HepG2 (cell line): Measurements from ENCODE around the gene KCND3. TPM values are rescaled to one million over a fixed set of nuclear protein-coding genes. Genes with fewer than 3 reads are reported as not detected.

Experiments used
- ATAC-seq: fragments of 200-7000 bp; cut with Tn5 transposase; 3 replicates; pipeline ENCODE4 v1.9.1; 2020; ENCODE audit warnings: mild to moderate bottlenecking, moderate library complexity
- BruUV-seq: library from RNA; stranded (reverse); fragments of 400-500 nt; replicated peaks from 2 replicates; lab custom pipeline; 2021; lab: Mats Ljungman, UMichigan
- CTCF ChIA-PET: fragments of 300-600 bp; formaldehyde crosslinking; extraction: SDS; loops from one replicate; lab custom pipeline; 2021; ENCODE audit warnings: low total read pairs, inconsistent platforms, low intra/inter-chr PET ratio; lab: Yijun Ruan, JAX
- POLR2A ChIA-PET: fragments of 350-600 bp; sonication (Branson Sonifier 250); formaldehyde crosslinking; loops from one replicate; lab custom pipeline; 2020; ENCODE audit warnings: antibody characterized with exemption, inconsistent platforms; lab: Yijun Ruan, JAX
- DNase-seq: peaks from one replicate; pipeline ENCODE4 v3.0.0-alpha.2; 2015; ENCODE audit warnings: low spot score
- FAIRE-seq: peaks from 3 replicates; lab custom pipeline; 2011; peaks lifted over from hg19 to GRCh38; lab: Jason Lieb, UNC
- H2AFZ ChIP-seq: one replicate; pipeline ENCODE4 v1.6.1; 2011; ENCODE audit warnings: low read length, inconsistent platforms
- H3K27ac ChIP-seq: fragments of 300-600 bp; 3 replicates; pipeline ENCODE4 v1.8.0; 2011; ENCODE audit warnings: mixed run types, mild to moderate bottlenecking, mixed read lengths, low read length, inconsistent platforms; ENCODE audit not compliant: insufficient read depth; ENCODE audit errors: extremely low read length
- H3K27me3 ChIP-seq, 2 experiments: fragments of 200-600 bp in 1 of 2; 2 replicates in 1 of 2; 3 replicates in 1 of 2; pipeline versions ENCODE4 v1.6.0 to v1.8.0; 2011; ENCODE audit warnings: low read length in 2 of 2, mild to moderate bottlenecking in 2 of 2, moderate library complexity in 2 of 2, inconsistent platforms in 1 of 2; ENCODE audit not compliant: insufficient read depth in 2 of 2, control insufficient read depth in 1 of 2
- H3K36me3 ChIP-seq, 2 experiments: fragments of 200-600 bp in 1 of 2; replicated peaks in 1 of 2; 2 replicates in 1 of 2; 3 replicates in 1 of 2; pipeline versions ENCODE4 v1.5.1 to v1.8.0; 2011; ENCODE audit warnings: low read length in 2 of 2, inconsistent platforms in 1 of 2; ENCODE audit not compliant: insufficient read depth in 2 of 2, control insufficient read depth in 1 of 2
- H3K4me1 ChIP-seq: 2 replicates; pipeline ENCODE4 v1.5.1; 2012; ENCODE audit warnings: low read length, inconsistent platforms; ENCODE audit not compliant: insufficient read depth
- H3K4me2 ChIP-seq: 2 replicates; pipeline ENCODE4 v1.6.0; 2011; ENCODE audit warnings: low read depth, low read length, inconsistent platforms
- H3K4me3 ChIP-seq, 3 experiments: fragments of 200-600 bp in 1 of 3; sonication (generic), shearing (Covaris generic) in 1 of 3; replicated peaks in 1 of 3; 2 replicates each; pipeline ENCODE4 v1.5.1; 2011 to 2016; ENCODE audit warnings: low read length in 3 of 3, inconsistent platforms in 2 of 3, low read depth in 2 of 3, mild to moderate bottlenecking in 2 of 3, control low read depth in 1 of 3, mixed read lengths in 1 of 3; ENCODE audit not compliant: insufficient read depth in 1 of 3
- H3K79me2 ChIP-seq: one replicate; pipeline ENCODE4 v1.6.1; 2011; ENCODE audit warnings: low read length, inconsistent platforms; ENCODE audit not compliant: insufficient read depth
- H3K9ac ChIP-seq: 2 replicates; pipeline ENCODE4 v1.6.0; 2011; ENCODE audit warnings: mild to moderate bottlenecking, low read depth, low read length, inconsistent platforms; ENCODE audit not compliant: insufficient read depth
- H3K9me3 ChIP-seq: 2 replicates; pipeline ENCODE4 v1.5.1; 2012; ENCODE audit warnings: mild to moderate bottlenecking, low read length
- H4K20me1 ChIP-seq: 2 replicates; pipeline ENCODE4 v1.6.0; 2011; ENCODE audit warnings: inconsistent platforms, mild to moderate bottlenecking, low read length, moderate library complexity; ENCODE audit not compliant: insufficient read depth
- JUND ChIP-seq: sonication (generic); formaldehyde crosslinking; IDR thresholded peaks from 2 replicates; pipeline ENCODE4 v1.8.0; 2022; ENCODE audit warnings: mild to moderate bottlenecking, missing genetic modification reagents
- WGBS: methylation state at CpG from one replicate; pipeline ENCODE4 v1.1.6; 2017; ENCODE audit warnings: low lambda C conversion rate; 5-methylcytosine and 5-hydroxymethylcytosine counted together
- in situ Hi-C: cut with HindIII; loops from 2 replicates; pipeline ENCODE4 v1.10.0; 2017; ENCODE audit warnings: low pct_unique_long_range_greater_than_20kb; ENCODE audit not compliant: extremely low pct_ligation_motif_present
- intact Hi-C: fragments of 100-400 bp; cut with micrococcal nuclease; formaldehyde crosslinking; loops from one replicate; pipeline ENCODE4 v1.10.0; 2022; ENCODE audit not compliant: unreplicated experiment
- polyA plus RNA-seq, 8 experiments: library from polyadenylated mRNA; depleted of rRNA in 3 of 8; stranded (reverse) in 7 of 8; unstranded in 1 of 8; fragments of >200 nt; fragmentation: Illumina TruSeq in 4 of 8; extraction: Trizol in 4 of 8; gene quantifications; 2 replicates each; pipeline versions ENCODE4 v1.2.1 to v1.2.3, GENCODE V29; 2011 to 2016; ENCODE audit warnings: low read depth in 4 of 8, missing spikeins in 1 of 8, mixed read lengths in 1 of 8; ENCODE audit not compliant: insufficient read depth in 1 of 8
- total RNA-seq, 5 experiments: library from RNA; depleted of rRNA; stranded (reverse); fragments of >200 nt; fragmentation: Illumina TruSeq; extraction: Trizol; gene quantifications; 2 replicates each; pipeline ENCODE4 v1.2.3, GENCODE V29; 2016; ENCODE audit warnings: low read depth in 1 of 5
- TF ChIP-seq, protein P1 (sequence below): sonication (generic); formaldehyde crosslinking; IDR thresholded peaks from 2 replicates; pipeline ENCODE4 v1.5.1; 2020; ENCODE audit warnings: mild to moderate bottlenecking, missing genetic modification reagents, moderate library complexity
- TF ChIP-seq, protein P2 (sequence below): sonication (generic); formaldehyde crosslinking; IDR thresholded peaks from 2 replicates; pipeline ENCODE4 v1.4.0; 2020; ENCODE audit warnings: missing genetic modification reagents

The KCND3 gene
- total and polyA plus RNA-seq, 2 of the 13 experiments (the other 11 are each of a cell fraction or from before 2014, with no cell fraction given): 0.04 TPM; not detected in 1

DNA sequence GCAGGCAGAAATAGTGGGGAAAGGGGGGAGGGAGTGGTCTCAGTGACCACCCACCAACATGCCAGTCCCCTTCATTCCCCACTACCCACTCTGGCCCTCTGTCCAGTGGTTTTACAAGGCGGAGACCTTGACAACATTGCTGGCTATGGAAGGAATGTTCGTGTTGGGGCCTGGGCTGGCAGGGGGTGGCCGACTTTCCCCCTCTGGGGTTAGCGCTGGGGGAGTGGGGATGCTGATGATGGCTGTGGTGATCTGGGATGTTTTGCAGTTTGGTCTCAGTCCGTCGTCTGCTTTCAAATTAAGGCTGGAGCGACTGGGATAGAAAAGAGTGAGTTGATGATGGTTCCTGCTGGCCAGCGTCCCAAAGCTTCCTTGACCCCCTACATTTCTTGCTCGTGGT, 213.5 kb downstream of the KCND3 start (continued):
- TF ChIP-seq, protein P1, sequence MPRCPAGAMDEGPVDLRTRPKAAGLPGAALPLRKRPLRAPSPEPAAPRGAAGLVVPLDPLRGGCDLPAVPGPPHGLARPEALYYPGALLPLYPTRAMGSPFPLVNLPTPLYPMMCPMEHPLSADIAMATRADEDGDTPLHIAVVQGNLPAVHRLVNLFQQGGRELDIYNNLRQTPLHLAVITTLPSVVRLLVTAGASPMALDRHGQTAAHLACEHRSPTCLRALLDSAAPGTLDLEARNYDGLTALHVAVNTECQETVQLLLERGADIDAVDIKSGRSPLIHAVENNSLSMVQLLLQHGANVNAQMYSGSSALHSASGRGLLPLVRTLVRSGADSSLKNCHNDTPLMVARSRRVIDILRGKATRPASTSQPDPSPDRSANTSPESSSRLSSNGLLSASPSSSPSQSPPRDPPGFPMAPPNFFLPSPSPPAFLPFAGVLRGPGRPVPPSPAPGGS (CRISPR knock-in tag): no peak

DNA sequence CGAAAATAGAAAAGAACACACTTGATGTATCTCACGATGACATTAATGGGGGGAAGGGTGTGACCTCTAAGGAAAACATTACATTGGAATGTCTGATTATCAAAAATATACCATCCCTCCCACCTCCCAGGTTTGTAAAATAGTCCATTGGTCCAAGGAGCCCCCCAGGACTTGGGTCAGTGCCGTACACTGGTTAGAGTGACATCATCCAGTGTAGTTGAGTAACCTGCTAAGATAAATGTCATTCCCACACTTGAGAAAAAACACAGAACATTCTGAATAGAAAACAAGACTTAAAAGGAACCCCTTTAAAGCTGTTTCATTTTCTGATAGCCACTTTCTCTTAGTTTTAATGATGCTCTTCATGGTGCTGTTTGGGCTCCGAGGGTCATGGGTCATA, 218.6 kb downstream of the KCND3 start:
- Histone ChIP-seq H3K79me2 (no peaks in the 10 kb centered on the region), H3K4me3 (no peak overlapping the region), H3K9me3 (no peaks in the 10 kb centered on the region), H3K36me3 (peaks cover 6 to 11% of the 10 kb centered on the region in 2 experiments; a peak in 3 of 5 replicates), H2AFZ (no peak overlapping the region), H3K9ac (no peak overlapping the region), H3K4me2 (no peak overlapping the region), H3K27ac (no peak overlapping the region), H3K4me1 (peaks cover 12% of the 10 kb centered on the region; the same call in 1 of the 2 replicates), H3K27me3 (no peaks in the 10 kb centered on the region), H4K20me1 (no peaks in the 10 kb centered on the region)
- intact Hi-C loops: no loop called here
- no peak for ATAC-seq
- TF ChIP-seq JUND (CRISPR knock-in tag): no peak
- TF ChIP-seq, protein P2, sequence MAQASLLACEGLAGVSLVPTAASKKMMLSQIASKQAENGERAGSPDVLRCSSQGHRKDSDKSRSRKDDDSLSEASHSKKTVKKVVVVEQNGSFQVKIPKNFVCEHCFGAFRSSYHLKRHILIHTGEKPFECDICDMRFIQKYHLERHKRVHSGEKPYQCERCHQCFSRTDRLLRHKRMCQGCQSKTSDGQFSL (CRISPR knock-in tag): no peak
- ChIA-PET CTCF (no interaction called here), POLR2A (no interaction called here)
- 94% methylated on average over 4 of the region's 4 CpGs for WGBS
- in situ Hi-C loops: no loop called here
- FAIRE-seq: no peak
- no TSS peak for BruUV-seq
- no peak for DNase-seq
